TTC549 (cell line): ENCODE data around the gene HSD17B7.
A peak's percentile ranks its signal among the peaks of the same experiment; 100 is the strongest.
"Not testable (repeated sequence)": the region's sequence is repeated elsewhere in the genome, so short reads cannot be mapped to it uniquely, and the experiment has no call there.

ENCODE experiments used
- FAIRE-seq: peaks from 2 replicates; lab custom pipeline; 2012; peaks lifted over from hg19 to GRCh38; lab: Jason Lieb, UNC

HSD17B7 gene

GRCh38 chr1:162812357-162812756 is 21.9 kb downstream of the HSD17B7 start:
- not testable (repeated sequence) for FAIRE-seq

GRCh38 chr1:162818136-162818535 is 27.6 kb downstream of the HSD17B7 start:
- not testable (repeated sequence) for FAIRE-seq

GRCh38 chr1:162818666-162819065 is 28.2 kb downstream of the HSD17B7 start:
- not testable (repeated sequence) for FAIRE-seq

GRCh38 chr1:162822391-162823200 is 32.1 kb downstream of the HSD17B7 start:
- FAIRE-seq, result no peak

- no peak for FAIRE-seq
These were observed 32.7 kb downstream of the HSD17B7 start for GRCh38 chr1:162823231-162823630.

GRCh38 chr1:162823771-162824525 is 33.4 kb downstream of the HSD17B7 start:
- no peak for FAIRE-seq

- FAIRE-seq, result no peak
These were observed 38.8 kb downstream of the HSD17B7 start for GRCh38 chr1:162829268-162829667.

- no peak for FAIRE-seq
These were observed 42.0 kb downstream of the HSD17B7 start for GRCh38 chr1:162832470-162832869.

GRCh38 chr1:162835157-162835899 is 44.8 kb downstream of the HSD17B7 start:
- no peak for FAIRE-seq

- FAIRE-seq, result no peak
These were observed 48.4 kb downstream of the HSD17B7 start for GRCh38 chr1:162838863-162839262.

- FAIRE-seq, result no peak
These were observed 49.8 kb downstream of the HSD17B7 start for GRCh38 chr1:162840250-162840839.

- FAIRE-seq, result no peak
These were observed 53.7 kb downstream of the HSD17B7 start for GRCh38 chr1:162844153-162844552.

GRCh38 chr1:162846256-162847212 is 56.0 kb downstream of the HSD17B7 start:
- no peak for FAIRE-seq

GRCh38 chr1:162847839-162848453 is 57.4 kb downstream of the HSD17B7 start:
- peak; percentile 92 for FAIRE-seq

- no peak for FAIRE-seq
These were observed 59.2 kb downstream of the HSD17B7 start for GRCh38 chr1:162849711-162850110.

GRCh38 chr1:162851341-162851740 is 60.8 kb downstream of the HSD17B7 start:
- FAIRE-seq, result no peak

GRCh38 chr1:162854245-162854882 is 63.9 kb downstream of the HSD17B7 start:
- peak; percentile 97 for FAIRE-seq

- no peak for FAIRE-seq
These were observed 65.1 kb downstream of the HSD17B7 start for GRCh38 chr1:162855461-162856150.

GRCh38 chr1:162856260-162856659 is 65.8 kb downstream of the HSD17B7 start:
- FAIRE-seq, result no peak

GRCh38 chr1:162857850-162858249 is 67.3 kb downstream of the HSD17B7 start:
- FAIRE-seq, result no peak
